ACHN (cell line): ENCODE data around the gene CD40.

Source experiments
- DNase-seq: peaks from one replicate; pipeline ENCODE4 v3.0.0-alpha.2; 2015
- in situ Hi-C: cut with HindIII; loops from 2 replicates; pipeline ENCODE4 v1.10.0; 2017; ENCODE audit warnings: low sequenced_read_pairs, low pct_ligation_motif_present, low pct_unique_long_range_greater_than_20kb

The CD40 gene

DNA sequence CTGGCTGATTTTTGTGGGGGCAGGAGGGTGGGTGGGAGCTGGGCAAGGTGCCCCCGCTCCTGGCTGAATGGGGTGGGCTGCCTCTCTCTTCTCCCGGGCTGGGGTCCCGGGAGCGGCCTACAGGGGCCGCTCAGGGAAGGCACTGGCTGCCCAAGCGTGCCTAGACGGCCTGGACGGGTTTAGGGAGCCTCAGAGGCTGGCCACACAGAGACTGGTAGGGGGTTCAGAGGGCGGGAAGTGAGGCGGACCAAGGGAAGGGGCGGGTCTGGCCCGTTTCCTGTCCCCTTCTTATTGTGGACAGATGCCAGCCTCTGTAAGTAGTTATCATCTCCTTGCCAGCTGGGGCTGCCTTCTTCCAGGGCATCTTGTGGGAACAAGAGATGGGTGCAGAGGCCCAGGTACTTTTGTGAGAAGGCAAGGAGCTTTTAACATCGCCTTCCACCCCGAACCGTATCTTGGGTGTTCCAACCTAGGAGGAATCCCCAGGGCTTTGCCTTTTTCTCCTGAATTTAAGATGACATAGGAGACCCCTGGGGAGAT is 437 bp downstream of the CD40 start:
- DNase-seq = peak; percentile 73
- in situ Hi-C loops = no loop called here

- DNase-seq = peak; percentile 37
Measured at GRCh38 chr20:46119028-46119546, 973 bp downstream of the CD40 start.

DNA sequence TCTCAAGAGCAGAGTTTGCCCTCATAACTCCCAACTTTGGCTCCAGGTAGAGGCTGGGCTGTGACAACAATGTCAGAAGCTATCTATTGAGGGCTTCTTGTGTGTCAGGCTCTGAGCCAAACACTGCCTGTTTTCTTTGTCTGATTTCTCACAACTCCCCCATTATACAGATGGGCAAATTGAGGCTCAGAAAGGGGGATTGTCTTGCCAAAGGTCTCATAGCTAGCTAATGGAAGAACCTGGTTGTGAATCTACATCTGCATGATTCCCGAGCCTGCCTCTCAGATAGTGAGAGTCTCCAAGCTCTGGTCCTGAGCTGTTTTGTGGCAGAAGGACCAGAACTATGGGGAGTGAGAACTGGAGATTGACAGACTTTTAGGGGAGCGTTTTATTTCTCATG is 1.4 kb downstream of the CD40 start:
- no peak for DNase-seq
- in situ Hi-C loops = no loop called here

More at GRCh38 chr20:46119028-46119546, 973 bp downstream of the CD40 start:
- in situ Hi-C loops = no loop called here

DNA sequence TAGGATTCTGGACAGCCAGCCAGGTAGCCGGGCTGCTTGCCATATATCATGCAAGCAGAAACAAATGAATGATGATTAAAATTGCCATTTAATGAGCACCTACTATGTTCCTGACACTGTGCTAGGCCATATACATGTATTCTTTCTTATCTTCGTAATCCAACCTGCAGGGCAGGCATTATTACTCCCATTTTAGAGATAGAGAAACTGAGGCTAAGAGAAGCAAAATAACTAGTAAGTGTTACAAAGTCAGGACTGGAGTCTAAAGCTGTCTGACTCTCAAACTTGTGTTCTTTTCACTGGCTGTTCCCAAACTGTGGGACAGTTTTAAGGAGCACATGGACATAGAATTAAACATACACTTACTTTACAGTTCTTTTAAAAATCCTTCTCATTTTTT is 2.0 kb downstream of the CD40 start:
- no peak for DNase-seq
- in situ Hi-C loops = no loop called here

- in situ Hi-C loops = no loop called here
- no peak for DNase-seq
Measured at GRCh38 chr20:46121184-46121930, 3.2 kb downstream of the CD40 start.

GRCh38 chr20:46122071-46122470 is 4.0 kb downstream of the CD40 start:
- DNase-seq = peak; percentile 79

GRCh38 chr20:46122516-46123481 is 4.7 kb downstream of the CD40 start:
- in situ Hi-C loops = no loop called here
- no peak for DNase-seq

More at GRCh38 chr20:46122071-46122470, 4.0 kb downstream of the CD40 start:
- in situ Hi-C loops = no loop called here

GRCh38 chr20:46123482-46124245 is 5.5 kb downstream of the CD40 start:
- DNase-seq = no peak
- in situ Hi-C loops = no loop called here

DNA sequence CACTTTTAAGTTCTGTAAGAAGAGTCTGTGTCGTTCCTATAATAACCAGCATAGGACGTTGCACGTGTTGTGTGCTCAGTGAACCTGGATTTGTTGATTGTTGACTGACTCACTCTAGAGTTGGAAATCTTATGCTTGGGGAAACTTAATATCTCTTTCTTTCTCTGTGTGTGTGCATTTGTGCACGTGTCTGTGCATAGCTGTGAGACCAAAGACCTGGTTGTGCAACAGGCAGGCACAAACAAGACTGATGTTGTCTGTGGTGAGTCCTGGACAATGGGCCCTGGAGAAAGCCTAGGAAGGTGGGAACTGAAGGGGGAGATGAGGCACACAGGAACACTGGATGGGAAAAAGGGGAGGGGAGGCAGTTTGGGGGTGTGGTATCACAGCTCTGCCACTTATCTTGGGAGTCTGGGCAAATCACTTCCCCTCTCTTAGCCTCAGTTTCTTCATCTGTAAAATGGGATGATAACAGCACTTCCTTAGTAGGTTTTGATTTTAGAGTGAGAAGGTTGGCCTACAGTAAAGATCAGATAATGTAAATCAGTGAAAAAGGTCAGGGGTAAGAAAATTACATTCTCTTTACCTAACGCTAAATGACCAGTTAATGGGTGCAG is 8.4 kb downstream of the CD40 start:
- in situ Hi-C loops = no loop called here
- DNase-seq = no peak

- in situ Hi-C loops = no loop called here
- DNase-seq = no peak
Measured at GRCh38 chr20:46127396-46128010, 9.4 kb downstream of the CD40 start.

DNA sequence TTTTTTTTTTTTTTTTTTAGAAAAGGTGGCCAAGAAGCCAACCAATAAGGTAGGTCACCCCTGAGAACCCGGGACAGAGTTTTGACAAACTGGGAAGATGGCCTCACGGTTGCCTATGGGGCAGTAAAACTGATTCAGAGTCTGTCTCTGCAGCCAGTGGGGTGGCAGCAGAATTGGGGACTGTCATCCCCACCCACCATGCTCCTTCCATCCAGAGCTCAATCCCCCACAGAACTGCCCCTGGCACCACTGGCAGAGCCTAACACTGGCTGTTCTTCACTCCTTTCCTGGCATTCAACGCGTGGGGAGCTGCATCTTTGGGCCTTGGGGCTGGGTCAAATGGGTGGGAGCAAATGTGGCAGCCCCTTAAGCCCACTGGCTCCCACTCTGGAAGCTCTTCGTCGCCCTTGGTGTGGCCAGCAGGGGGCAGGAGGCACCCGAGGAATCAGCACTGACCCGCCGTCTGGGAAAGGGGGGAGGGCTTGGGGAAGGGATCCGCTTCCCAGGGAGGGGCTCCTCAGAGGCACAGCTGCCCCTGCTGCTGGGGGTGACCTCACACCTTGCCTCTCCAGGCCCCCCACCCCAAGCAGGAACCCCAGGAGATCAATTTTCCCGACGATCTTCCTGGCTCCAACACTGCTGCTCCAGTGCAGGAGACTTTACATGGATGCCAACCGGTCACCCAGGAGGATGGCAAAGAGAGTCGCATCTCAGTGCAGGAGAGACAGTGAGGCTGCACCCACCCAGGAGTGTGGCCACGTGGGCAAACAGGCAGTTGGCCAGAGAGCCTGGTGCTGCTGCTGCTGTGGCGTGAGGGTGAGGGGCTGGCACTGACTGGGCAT is 10.4 kb downstream of the CD40 start:
- peak; percentile 29 for DNase-seq
- in situ Hi-C loops = no loop called here

DNA sequence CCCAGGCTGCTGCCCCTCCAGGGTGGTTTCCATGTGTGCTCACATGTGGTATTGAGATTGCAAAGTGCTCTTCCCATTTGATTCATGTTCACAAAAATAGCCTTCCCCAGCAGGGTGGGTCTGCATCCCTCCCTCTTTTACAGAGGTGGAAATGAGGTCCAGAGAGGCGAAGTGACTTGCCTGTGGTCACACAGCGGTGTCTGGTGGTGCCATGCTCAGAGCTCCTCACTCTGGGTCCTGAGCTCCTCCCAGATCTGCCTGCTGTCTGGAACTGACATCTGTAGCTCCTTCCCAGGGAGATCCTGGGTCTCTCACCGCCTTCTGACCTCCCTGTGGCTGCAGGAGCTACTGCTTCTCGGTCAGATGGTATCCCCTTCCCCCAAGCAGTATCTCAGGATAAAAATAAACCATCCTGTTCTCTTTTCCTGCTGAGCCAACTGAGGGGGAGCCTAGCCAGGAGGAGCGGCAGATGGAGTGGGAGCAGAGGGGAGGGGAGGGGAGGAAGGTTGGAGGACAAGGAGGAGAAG is 11.9 kb downstream of the CD40 start:
- no peak for DNase-seq
- in situ Hi-C loops = no loop called here

GRCh38 chr20:46130534-46130933 is 12.4 kb downstream of the CD40 start:
- in situ Hi-C loops = no loop called here
- DNase-seq = no peak

- DNase-seq = no peak
- in situ Hi-C loops = no loop called here
Measured at GRCh38 chr20:46131396-46131795, 13.3 kb downstream of the CD40 start.

- peak; percentile 64 for DNase-seq
- in situ Hi-C loops = no loop called here
Measured at GRCh38 chr20:46132705-46133120, 14.6 kb downstream of the CD40 start.

- in situ Hi-C loops = no loop called here
Measured at GRCh38 chr20:46133886-46134654, 16.0 kb downstream of the CD40 start.

More at GRCh38 chr20:46133886-46134654, 16.0 kb downstream of the CD40 start:
- no peak for DNase-seq
